Endothelial cell of umbilical vein (primary cell): ENCODE results near the gene UQCC2. TPM values are rescaled to one million over a fixed set of nuclear protein-coding genes. Genes with fewer than 3 reads are reported as not detected.

Experiments
- BruUV-seq: library from RNA; stranded (reverse); fragments of 400-500 nt; replicated peaks from 2 replicates; lab custom pipeline; 2021; lab: Mats Ljungman, UMichigan
- CTCF ChIA-PET: fragments of 300-600, 350-600 bp; sonication (Branson Sonifier 250); formaldehyde crosslinking; loops from one replicate; lab custom pipeline; 2021; ENCODE audit warnings: antibody characterized with exemption, inconsistent platforms; lab: Charles Lee
- POLR2A ChIA-PET: fragments of 300-600, 350-600 bp; sonication (Branson Sonifier 250); formaldehyde crosslinking; loops from one replicate; lab custom pipeline; 2021; ENCODE audit warnings: antibody characterized with exemption, inconsistent platforms; lab: Charles Lee
- DNase-seq: peaks from one replicate; pipeline ENCODE4 v3.0.0-alpha.2; 2011; ENCODE audit warnings: low read depth, low spot score
- FAIRE-seq: peaks from 2 replicates; lab custom pipeline; 2011; peaks lifted over from hg19 to GRCh38; lab: Jason Lieb, UNC
- H2AFZ ChIP-seq: 2 replicates; pipeline ENCODE4 v1.6.0; 2012; ENCODE audit warnings: low read depth, low read length, control low read depth, inconsistent platforms
- H3K27ac ChIP-seq: 2 replicates; pipeline ENCODE4 v1.5.1; 2011; ENCODE audit warnings: low read depth, mild to moderate bottlenecking, control low read depth, low read length, moderate library complexity; ENCODE audit not compliant: insufficient read depth
- H3K27me3 ChIP-seq, 2 experiments: 2 replicates each; pipeline versions ENCODE4 v1.6.0 to v1.6.1; 2011; ENCODE audit warnings: low read length in 2 of 2, mixed read lengths in 1 of 2; ENCODE audit not compliant: control insufficient read depth in 2 of 2, insufficient read depth in 2 of 2
- H3K36me3 ChIP-seq, 2 experiments: 2 replicates in 1 of 2; 3 replicates in 1 of 2; pipeline ENCODE4 v1.5.1; 2011; ENCODE audit warnings: low read length in 2 of 2, mild to moderate bottlenecking in 1 of 2, moderate library complexity in 1 of 2; ENCODE audit not compliant: control insufficient read depth in 2 of 2, insufficient read depth in 2 of 2; ENCODE audit errors: extremely low read depth in 1 of 2
- H3K4me1 ChIP-seq: 3 replicates; pipeline ENCODE4 v1.5.1; 2011; ENCODE audit warnings: mild to moderate bottlenecking, low read length; ENCODE audit not compliant: control insufficient read depth, insufficient read depth; ENCODE audit errors: extremely low read depth
- H3K4me2 ChIP-seq: 2 replicates; pipeline ENCODE4 v1.6.1; 2011; ENCODE audit warnings: low read length, control low read depth, mixed read lengths; ENCODE audit not compliant: insufficient read depth
- H3K4me3 ChIP-seq, 3 experiments: fragments of 200-600 bp in 1 of 3; sonication (generic), shearing (Covaris generic) in 1 of 3; replicated peaks in 1 of 3; 2 replicates each; pipeline ENCODE4 v1.5.1; 2011 to 2016; ENCODE audit warnings: control low read depth in 3 of 3, low read length in 3 of 3, mild to moderate bottlenecking in 2 of 3, inconsistent platforms in 1 of 3, low read depth in 1 of 3, moderate library complexity in 1 of 3; ENCODE audit not compliant: insufficient read depth in 1 of 3
- H3K79me2 ChIP-seq: 2 replicates; pipeline ENCODE4 v1.6.0; 2012; ENCODE audit warnings: low read length, inconsistent platforms; ENCODE audit not compliant: control insufficient read depth, insufficient read depth
- H3K9ac ChIP-seq: replicated peaks from 2 replicates; pipeline ENCODE3; 2011; ENCODE audit warnings: low read length, control low read depth; ENCODE audit not compliant: insufficient read depth; ENCODE audit errors: extremely low read depth
- H3K9me1 ChIP-seq: replicated peaks from 3 replicates; pipeline ENCODE4 v1.6.0; 2011; ENCODE audit warnings: mild to moderate bottlenecking, low read length; ENCODE audit not compliant: control insufficient read depth, insufficient read depth; ENCODE audit errors: extremely low read depth
- H3K9me3 ChIP-seq: replicated peaks from 2 replicates; pipeline ENCODE4 v1.5.1; 2012; ENCODE audit warnings: low read length, inconsistent platforms; ENCODE audit not compliant: control insufficient read depth, insufficient read depth
- H4K20me1 ChIP-seq: replicated peaks from 2 replicates; pipeline ENCODE3; 2011; ENCODE audit warnings: mild to moderate bottlenecking, low read length; ENCODE audit not compliant: control insufficient read depth, insufficient read depth; ENCODE audit errors: extremely low read depth
- EZH2 ChIP-seq: IDR thresholded peaks from 2 replicates; pipeline ENCODE4 v1.6.1; 2012; ENCODE audit warnings: borderline replicate concordance, low read depth, mild to moderate bottlenecking, moderate library complexity, low read length, inconsistent platforms; ENCODE audit not compliant: severe bottlenecking
- FOS ChIP-seq: IDR thresholded peaks from 2 replicates; pipeline ENCODE4 v1.6.1; 2011; ENCODE audit warnings: mild to moderate bottlenecking, low read length, moderate library complexity, borderline replicate concordance; ENCODE audit not compliant: insufficient read depth
- GATA2 ChIP-seq: IDR thresholded peaks from 2 replicates; pipeline ENCODE4 v1.7.0; 2011; ENCODE audit warnings: low read depth, mild to moderate bottlenecking, moderate library complexity, mixed read lengths, low read length; ENCODE audit not compliant: insufficient read length, insufficient read depth
- JUN ChIP-seq: IDR thresholded peaks from 2 replicates; pipeline ENCODE4 v1.6.1; 2011; ENCODE audit warnings: borderline replicate concordance, low read depth; ENCODE audit not compliant: insufficient read length, insufficient read depth
- MAX ChIP-seq: IDR thresholded peaks from 2 replicates; pipeline ENCODE4 v1.6.1; 2011; ENCODE audit not compliant: insufficient read depth, insufficient read length
- MYC ChIP-seq: IDR thresholded peaks from one replicate; pipeline ENCODE4 v1.6.1; 2011; ENCODE audit warnings: mild to moderate bottlenecking, low read depth, low read length
- POLR2A ChIP-seq: IDR thresholded peaks from 2 replicates; pipeline ENCODE4 v1.6.1; 2012; ENCODE audit warnings: low read depth, mild to moderate bottlenecking, control low read depth, low read length
- POLR2AphosphoS5 ChIP-seq: IDR thresholded peaks from 2 replicates; pipeline ENCODE4 v1.6.1; 2012; ENCODE audit warnings: low read depth, mild to moderate bottlenecking, control low read depth, low read length, moderate library complexity; ENCODE audit not compliant: insufficient read depth
- dilution Hi-C: fragments of 300-500 bp; cut with MboI; formaldehyde crosslinking; loops from one replicate; pipeline ENCODE4 v1.15.0; 2019; ENCODE audit warnings: low sequenced_read_pairs; ENCODE audit not compliant: extremely low pct_ligation_motif_present
- intact Hi-C: fragments of 100-400 bp; cut with micrococcal nuclease; formaldehyde crosslinking; loops from one replicate; pipeline ENCODE4 v1.10.0; 2022
- polyA plus RNA-seq, 4 experiments: library from polyadenylated mRNA; depleted of rRNA in 3 of 4; stranded (reverse) in 3 of 4; unstranded in 1 of 4; fragments of >200 nt; gene quantifications; 2 replicates each; pipeline versions ENCODE4 v1.2.1 to v1.2.3, GENCODE V29; 2011 to 2012; ENCODE audit warnings: missing spikeins in 1 of 4
- total RNA-seq: library from RNA; stranded (reverse); gene quantifications from 2 replicates; pipeline ENCODE4 v1.2.3, GENCODE V29; 2021
- TF ChIP-seq, protein P1 (sequence below), 2 donors: IDR thresholded peaks; 1 replicate in 1 of 2; 2 replicates in 1 of 2; pipeline ENCODE4 v1.5.1; 2011; ENCODE audit warnings: low read length in 2 of 2, mild to moderate bottlenecking in 2 of 2, moderate library complexity in 2 of 2, control low read depth in 1 of 2, inconsistent platforms in 1 of 2, low read depth in 1 of 2; ENCODE audit not compliant: insufficient read depth in 1 of 2; ENCODE audit errors: extremely low read depth in 1 of 2

Gene UQCC2
- total and polyA plus RNA-seq, 2 donors (not counting 3 experiments of a cell fraction or from before 2014, with no cell fraction given), result 46.3 to 95.3 TPM

GRCh38 chr6:33755070-33755869, 43.8 kb upstream of the UQCC2 start:
- BruUV-seq, result no TSS peak
- H3K27ac ChIP-seq, result no peak overlapping the region
- H3K9me1 ChIP-seq, result no peaks in the 10 kb centered on the region
- no peaks in the 10 kb centered on the region for H3K4me1 ChIP-seq
- DNase-seq, result no peak
- FAIRE-seq, result no peak
- no peaks in the 10 kb centered on the region for H3K27me3 ChIP-seq
- H3K79me2 ChIP-seq, result no peaks in the 10 kb centered on the region
- no peak overlapping the region for H3K4me2 ChIP-seq
- no peak overlapping the region for H2AFZ ChIP-seq
- TF ChIP-seq POLR2A (no peak), MAX (no peak), JUN (no peak), GATA2 (no peak), POLR2AphosphoS5 (no peak), MYC (no peak), EZH2 (no peak), FOS (no peak)
- TF ChIP-seq, protein P1, sequence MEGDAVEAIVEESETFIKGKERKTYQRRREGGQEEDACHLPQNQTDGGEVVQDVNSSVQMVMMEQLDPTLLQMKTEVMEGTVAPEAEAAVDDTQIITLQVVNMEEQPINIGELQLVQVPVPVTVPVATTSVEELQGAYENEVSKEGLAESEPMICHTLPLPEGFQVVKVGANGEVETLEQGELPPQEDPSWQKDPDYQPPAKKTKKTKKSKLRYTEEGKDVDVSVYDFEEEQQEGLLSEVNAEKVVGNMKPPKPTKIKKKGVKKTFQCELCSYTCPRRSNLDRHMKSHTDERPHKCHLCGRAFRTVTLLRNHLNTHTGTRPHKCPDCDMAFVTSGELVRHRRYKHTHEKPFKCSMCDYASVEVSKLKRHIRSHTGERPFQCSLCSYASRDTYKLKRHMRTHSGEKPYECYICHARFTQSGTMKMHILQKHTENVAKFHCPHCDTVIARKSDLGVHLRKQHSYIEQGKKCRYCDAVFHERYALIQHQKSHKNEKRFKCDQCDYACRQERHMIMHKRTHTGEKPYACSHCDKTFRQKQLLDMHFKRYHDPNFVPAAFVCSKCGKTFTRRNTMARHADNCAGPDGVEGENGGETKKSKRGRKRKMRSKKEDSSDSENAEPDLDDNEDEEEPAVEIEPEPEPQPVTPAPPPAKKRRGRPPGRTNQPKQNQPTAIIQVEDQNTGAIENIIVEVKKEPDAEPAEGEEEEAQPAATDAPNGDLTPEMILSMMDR (IDR thresholded peaks at IDR 0.05; ENCODE audit: extremely low read depth in 1 of 2, insufficient read depth in 1 of 2, low read depth in 1 of 2, low read length in 2 of 2), result no peak
- no peak overlapping the region for H3K4me3 ChIP-seq
- H3K36me3 ChIP-seq, result no peaks in the 10 kb centered on the region
- intact Hi-C loops, result no loop called here
- POLR2A ChIA-PET, result no interaction called here
- no peaks in the 10 kb centered on the region for H4K20me1 ChIP-seq
- CTCF ChIA-PET, result interaction anchor here (0.8 kb wide), 1 partner anchor 14 kb away, joined by 3 read pairs; no protein-coding TSS in a partner anchor
- H3K9ac ChIP-seq, result no peak overlapping the region
- no peaks in the 10 kb centered on the region for H3K9me3 ChIP-seq
- dilution Hi-C loops, result no loop called here
